22Rv1 (cell line): ENCODE data around the gene FSTL3.

Experiments
- CTCF ChIP-seq: fragments of 450-650 bp; IDR thresholded peaks from 2 replicates; pipeline ENCODE4 v1.5.1; 2017; ENCODE audit warnings: mild to moderate bottlenecking
- ZFX ChIP-seq: fragments of 450-650 bp; IDR thresholded peaks from 2 replicates; pipeline ENCODE4 v1.6.1; 2017; ENCODE audit warnings: antibody characterized with exemption, borderline replicate concordance

GRCh38 chr19:682678-683320 is 6.6 kb downstream of the FSTL3 start:
- TF ChIP-seq CTCF = no peak
- no peak for TF ChIP-seq ZFX
